H9 (cell line): ENCODE data around the gene FBL. TPM values are rescaled to one million over a fixed set of nuclear protein-coding genes. Genes with fewer than 3 reads are reported as not detected.

Experiments used
- DNase-seq: peaks from one replicate; pipeline ENCODE4 v3.0.0-alpha.2; 2017
- H2AFZ ChIP-seq: one replicate; pipeline ENCODE4 v1.6.1; 2013; ENCODE audit warnings: mild to moderate bottlenecking, low read length, control low read depth, moderate library complexity
- H2AK5ac ChIP-seq: 2 replicates; pipeline ENCODE4 v1.6.1; 2013; ENCODE audit warnings: low read length, control low read depth, mixed read lengths; ENCODE audit not compliant: insufficient read length
- H2BK120ac ChIP-seq: one replicate; pipeline ENCODE4 v1.6.1; 2013; ENCODE audit warnings: low read depth, mild to moderate bottlenecking, low read length, control low read depth, inconsistent platforms; ENCODE audit not compliant: poor library complexity, severe bottlenecking
- H2BK12ac ChIP-seq: 2 replicates; pipeline ENCODE4 v1.6.1; 2013; ENCODE audit warnings: low read length, control low read depth, mixed read lengths, low read depth; ENCODE audit not compliant: insufficient read length
- H2BK15ac ChIP-seq: 2 replicates; pipeline ENCODE4 v1.6.1; 2013; ENCODE audit warnings: low read depth, low read length, control low read depth
- H2BK20ac ChIP-seq: one replicate; pipeline ENCODE4 v1.6.1; 2013; ENCODE audit warnings: low read depth, mild to moderate bottlenecking, low read length, control low read depth, inconsistent platforms; ENCODE audit not compliant: poor library complexity, severe bottlenecking
- H2BK5ac ChIP-seq: 2 replicates; pipeline ENCODE4 v1.6.1; 2013; ENCODE audit warnings: low read length, control low read depth, mixed read lengths; ENCODE audit not compliant: insufficient read length
- H3K14ac ChIP-seq: 2 replicates; pipeline ENCODE4 v1.6.1; 2013; ENCODE audit warnings: low read length, control low read depth; ENCODE audit not compliant: insufficient read depth
- H3K18ac ChIP-seq: 2 replicates; pipeline ENCODE4 v1.6.1; 2013; ENCODE audit warnings: low read depth, mild to moderate bottlenecking, mixed read lengths, low read length, control low read depth; ENCODE audit not compliant: insufficient read length
- H3K23ac ChIP-seq: 2 replicates; pipeline ENCODE4 v1.6.1; 2013; ENCODE audit warnings: low read length, control low read depth, mixed read lengths, low read depth; ENCODE audit not compliant: insufficient read length
- H3K23me2 ChIP-seq: 2 replicates; pipeline ENCODE4 v1.6.1; 2013; ENCODE audit warnings: low read depth, mild to moderate bottlenecking, mixed read lengths, low read length, control low read depth; ENCODE audit not compliant: insufficient read length, poor library complexity, severe bottlenecking
- H3K27ac ChIP-seq: 2 replicates; pipeline ENCODE4 v1.5.1; 2013; ENCODE audit warnings: low read length, control low read depth, mixed read lengths, low read depth; ENCODE audit not compliant: insufficient read length
- H3K27me3 ChIP-seq: 2 replicates; pipeline ENCODE4 v1.6.1; 2013; ENCODE audit warnings: low read length, control low read depth, inconsistent platforms; ENCODE audit not compliant: insufficient read depth
- H3K4ac ChIP-seq: 2 replicates; pipeline ENCODE4 v1.6.1; 2013; ENCODE audit warnings: low read depth, mild to moderate bottlenecking, control low read depth, inconsistent platforms, low read length, moderate library complexity
- H3K4me1 ChIP-seq: 2 replicates; pipeline ENCODE4 v1.6.1; 2013; ENCODE audit warnings: low read length, control low read depth, inconsistent platforms; ENCODE audit not compliant: insufficient read depth
- H3K4me2 ChIP-seq: 2 replicates; pipeline ENCODE4 v1.6.1; 2013; ENCODE audit warnings: low read length, control low read depth, mixed read lengths; ENCODE audit not compliant: insufficient read length, insufficient read depth
- H3K56ac ChIP-seq: 2 replicates; pipeline ENCODE4 v1.6.1; 2013; ENCODE audit warnings: low read depth, mild to moderate bottlenecking, mixed read lengths, low read length, control low read depth; ENCODE audit not compliant: insufficient read length
- H3K79me1 ChIP-seq: 2 replicates; pipeline ENCODE4 v1.6.1; 2013; ENCODE audit warnings: low read depth, mild to moderate bottlenecking, moderate library complexity, low read length, control low read depth, inconsistent platforms; ENCODE audit not compliant: insufficient read depth, poor library complexity, severe bottlenecking
- H3K79me2 ChIP-seq: 2 replicates; pipeline ENCODE4 v1.6.1; 2013; ENCODE audit warnings: low read length, control low read depth, inconsistent platforms; ENCODE audit not compliant: insufficient read depth
- H3K9ac ChIP-seq: 2 replicates; pipeline ENCODE4 v1.6.1; 2013; ENCODE audit warnings: low read length, control low read depth, mixed read lengths; ENCODE audit not compliant: insufficient read length; ENCODE audit errors: extremely low read depth
- H3K9me3 ChIP-seq: one replicate; pipeline ENCODE4 v1.6.1; 2013; ENCODE audit warnings: low read depth, low read length, inconsistent platforms; ENCODE audit not compliant: control insufficient read depth
- H3T11ph ChIP-seq: one replicate; pipeline ENCODE4 v1.6.1; 2013; ENCODE audit warnings: mild to moderate bottlenecking, low read length, control low read depth, inconsistent platforms
- H4K20me1 ChIP-seq: one replicate; pipeline ENCODE4 v1.6.1; 2013; ENCODE audit not compliant: control insufficient read depth, insufficient read length, insufficient read depth
- H4K5ac ChIP-seq: 2 replicates; pipeline ENCODE4 v1.6.1; 2013; ENCODE audit warnings: low read depth, mild to moderate bottlenecking, mixed read lengths, low read length, control low read depth; ENCODE audit not compliant: insufficient read length
- H4K8ac ChIP-seq: replicated peaks from 2 replicates; pipeline ENCODE4 v1.6.1; 2013; ENCODE audit warnings: low read length, control low read depth, mixed read lengths, low read depth; ENCODE audit not compliant: insufficient read length
- H4K91ac ChIP-seq: 2 replicates; pipeline ENCODE4 v1.6.1; 2013; ENCODE audit warnings: low read depth, mild to moderate bottlenecking, moderate library complexity, mixed read lengths, low read length, control low read depth; ENCODE audit not compliant: insufficient read length
- H3K27ac Mint-ChIP-seq, 3 experiments: 2 replicates in 2 of 3; 3 replicates in 1 of 3; pipeline ENCODE4 v1.8.0; 2020 to 2021; ENCODE audit warnings: mixed read lengths in 3 of 3, mild to moderate bottlenecking in 1 of 3, moderate library complexity in 1 of 3
- H3K27me3 Mint-ChIP-seq: 2 replicates; pipeline ENCODE4 v1.8.0; 2021; ENCODE audit warnings: low read depth, mild to moderate bottlenecking, moderate library complexity, mixed read lengths
- H3K36me3 Mint-ChIP-seq, 3 experiments: 2 replicates in 2 of 3; 3 replicates in 1 of 3; pipeline ENCODE4 v1.8.0; 2020 to 2021; ENCODE audit warnings: low read depth in 3 of 3, mixed read lengths in 3 of 3; ENCODE audit not compliant: insufficient read depth in 1 of 3
- H3K4me1 Mint-ChIP-seq, 2 experiments: 2 replicates each; pipeline ENCODE4 v1.8.0; 2020; ENCODE audit warnings: mixed read lengths in 2 of 2
- H3K4me3 Mint-ChIP-seq, 2 experiments: 2 replicates in 1 of 2; 3 replicates in 1 of 2; pipeline ENCODE4 v1.8.0; 2020 to 2021; ENCODE audit warnings: mild to moderate bottlenecking in 2 of 2, mixed read lengths in 2 of 2, moderate library complexity in 1 of 2
- H3K9me3 Mint-ChIP-seq, 2 experiments: 2 replicates in 1 of 2; 3 replicates in 1 of 2; pipeline ENCODE4 v1.8.0; 2020; ENCODE audit warnings: mild to moderate bottlenecking in 2 of 2, mixed read lengths in 2 of 2, moderate library complexity in 1 of 2
- CTCF ChIP-seq: fragments of 200-600 bp; sonication (generic); conservative IDR thresholded peaks from 3 replicates; pipeline ENCODE4 v1.8.0; 2021; ENCODE audit warnings: antibody characterized with exemption, mild to moderate bottlenecking
- WGBS: extraction: QIAGEN DNeasy Blood & Tissue Kit; methylation state at CpG from one replicate; pipeline ENCODE4 v1.1.7; 2013; ENCODE audit warnings: missing lambda C conversion rate, low lambda C conversion rate, mixed read lengths; ENCODE audit not compliant: insufficient read length; ENCODE audit errors: extremely low coverage; 5-methylcytosine and 5-hydroxymethylcytosine counted together
- total RNA-seq: library from RNA; stranded (reverse); gene quantifications from 2 replicates; pipeline ENCODE4 v1.2.1, GENCODE V29; 2021

Gene FBL
- total RNA-seq, 1 experiment from 2014 or later, result 625 TPM

DNA sequence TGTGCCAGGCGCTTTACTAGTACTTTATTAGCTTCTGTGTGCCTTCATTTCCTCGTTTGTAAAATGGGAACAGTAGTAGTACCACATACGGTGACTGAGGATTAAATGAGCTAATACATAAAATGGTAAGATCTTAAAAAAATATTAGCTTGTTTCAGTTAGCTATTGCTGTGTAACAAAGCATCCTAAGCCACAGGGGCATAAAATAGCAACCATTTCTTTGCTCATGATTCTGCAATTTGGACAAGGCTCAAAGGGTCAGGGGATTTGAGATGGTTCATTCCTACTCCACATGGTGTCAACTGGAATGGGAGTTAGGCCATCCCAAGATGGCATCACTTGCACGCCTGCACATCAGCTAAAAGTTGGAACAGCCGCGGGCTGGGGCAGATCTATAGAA is 25.5 kb downstream of the FBL start:
- H2BK120ac ChIP-seq, result no peak overlapping the region
- no peak overlapping the region for H3T11ph ChIP-seq
- H2BK15ac ChIP-seq, result no peak overlapping the region
- no peak overlapping the region for H3K27ac ChIP-seq
- Mint-ChIP-seq H3K27ac (no peak overlapping the region), H3K4me1 (peaks cover 3% of the 10 kb centered on the region in 2 experiments; a peak in 3 of 4 replicates), H3K36me3 (peaks cover 0 to 16% (median 0%) of the 10 kb centered on the region in 3 experiments; a peak in 2 of 7 replicates), H3K27me3 (no peaks in the 10 kb centered on the region), H3K9me3 (no peaks in the 10 kb centered on the region), H3K4me3 (no peak overlapping the region)
- H2BK20ac ChIP-seq, result no peak overlapping the region
- H3K9ac ChIP-seq, result no peak overlapping the region
- H3K56ac ChIP-seq, result no peak overlapping the region
- H4K91ac ChIP-seq, result no peak overlapping the region
- no peaks in the 10 kb centered on the region for H3K79me1 ChIP-seq
- no peak overlapping the region for H2BK12ac ChIP-seq
- H3K27me3 ChIP-seq, result no peaks in the 10 kb centered on the region
- H4K8ac ChIP-seq, result no peak overlapping the region
- no peak overlapping the region for H3K14ac ChIP-seq
- DNase-seq, result no peak
- H3K23ac ChIP-seq, result no peak overlapping the region
- no peak overlapping the region for H3K4me2 ChIP-seq
- H4K20me1 ChIP-seq, result no peaks in the 10 kb centered on the region
- no peaks in the 10 kb centered on the region for H3K9me3 ChIP-seq
- WGBS, result no CpG with 5 or more reads among the region's 6 CpGs
- H3K4me1 ChIP-seq, result no peaks in the 10 kb centered on the region
- no peak overlapping the region for H2AK5ac ChIP-seq
- peaks cover 8% of the 10 kb centered on the region for H3K23me2 ChIP-seq
- no peak overlapping the region for H3K18ac ChIP-seq
- no peak for TF ChIP-seq CTCF
- H4K5ac ChIP-seq, result no peak overlapping the region
- no peak overlapping the region for H2AFZ ChIP-seq
- no peak overlapping the region for H2BK5ac ChIP-seq
- H3K79me2 ChIP-seq, result no peaks in the 10 kb centered on the region
- H3K4ac ChIP-seq, result no peak overlapping the region
